K562 (cell line): Measurements from ENCODE around the gene TFCP2. TPM values are rescaled to one million over a fixed set of nuclear protein-coding genes. Genes with fewer than 3 reads are reported as not detected.
A peak's percentile ranks its signal among the peaks of the same experiment; 100 is the strongest.

Experiments used
- ARID1B ChIP-seq: fragments of 450-650 bp; IDR thresholded peaks from 2 replicates; pipeline ENCODE4 v1.6.1; 2016; ENCODE audit warnings: antibody characterized with exemption, mild to moderate bottlenecking, inconsistent platforms
- ARNT ChIP-seq, 2 experiments: fragments of 450-650 bp; IDR thresholded peaks; 2 replicates each; pipeline ENCODE4 v1.6.1; 2016; ENCODE audit warnings: mild to moderate bottlenecking in 1 of 2
- CHD4 ChIP-seq: fragments of 200-600 bp; sonication (generic); IDR thresholded peaks from 3 replicates; pipeline ENCODE4 v1.6.1; 2012; ENCODE audit warnings: low read depth, mild to moderate bottlenecking, mixed read lengths, low read length, inconsistent platforms; ENCODE audit not compliant: insufficient read depth, insufficient replicate concordance, poor library complexity, severe bottlenecking
- CXXC5 ChIP-seq: fragments of 250-450 bp; sonication (Bioruptor Pico); IDR thresholded peaks from 2 replicates; pipeline ENCODE4 v1.8.0; 2022; ENCODE audit warnings: inconsistent platforms, mild to moderate bottlenecking, moderate library complexity
- EP400 ChIP-seq: fragments of 450-650 bp; IDR thresholded peaks from 2 replicates; pipeline ENCODE4 v1.6.1; 2017; ENCODE audit warnings: antibody characterized with exemption, mild to moderate bottlenecking, moderate library complexity
- EWSR1 ChIP-seq: fragments of 450-650 bp; IDR thresholded peaks from 2 replicates; pipeline ENCODE4 v1.6.1; 2018; ENCODE audit warnings: borderline replicate concordance, mild to moderate bottlenecking, low read depth, moderate library complexity; ENCODE audit not compliant: partially characterized antibody
- MYC ChIP-seq, 2 experiments: fragments of 250-450 bp in 1 of 2; sonication (Bioruptor Pico) in 1 of 2; IDR thresholded peaks; 2 replicates each; pipeline versions ENCODE4 v1.5.1 to v1.6.1; 2012 to 2021; ENCODE audit warnings: low read depth in 2 of 2, borderline replicate concordance in 1 of 2, improper control_type of control experiment in 1 of 2, low read length in 1 of 2, mild to moderate bottlenecking in 1 of 2, moderate library complexity in 1 of 2
- NCOA4 ChIP-seq: fragments of 450-650 bp; IDR thresholded peaks from 2 replicates; pipeline ENCODE4 v1.6.1; 2018; ENCODE audit warnings: mild to moderate bottlenecking; ENCODE audit not compliant: partially characterized antibody
- NRF1 ChIP-seq, 2 experiments: fragments of 450-650 bp; IDR thresholded peaks in 1 of 2; conservative IDR thresholded peaks in 1 of 2; 2 replicates each; pipeline ENCODE4 v1.6.1; 2014; ENCODE audit warnings: mild to moderate bottlenecking in 2 of 2
- PHF21A ChIP-seq: fragments of 450-650 bp; IDR thresholded peaks from 2 replicates; pipeline ENCODE4 v1.6.1; 2017; ENCODE audit warnings: low read depth, borderline replicate concordance
- POLR2AphosphoS5 ChIP-seq: IDR thresholded peaks from 2 replicates; pipeline ENCODE4 v1.6.1; 2011; ENCODE audit warnings: mild to moderate bottlenecking, low read depth, low read length, moderate library complexity; ENCODE audit not compliant: control insufficient read depth, insufficient read depth
- SETDB1 ChIP-seq: IDR thresholded peaks from one replicate; pipeline ENCODE4 v1.6.1; 2012; ENCODE audit warnings: low read length, control low read depth, inconsistent platforms
- SMARCA4 ChIP-seq: fragments of 450-650 bp; IDR thresholded peaks from 2 replicates; pipeline ENCODE4 v1.6.1; 2016
- SMARCA5 ChIP-seq: fragments of 450-650 bp; IDR thresholded peaks from 2 replicates; pipeline ENCODE4 v1.6.1; 2016
- TAL1 ChIP-seq: fragments of 450-650 bp; IDR thresholded peaks from 2 replicates; pipeline ENCODE4 v1.6.1; 2016; ENCODE audit warnings: mild to moderate bottlenecking
- TEAD2 ChIP-seq: fragments of 450-650 bp; IDR thresholded peaks from 2 replicates; pipeline ENCODE4 v1.6.1; 2016; ENCODE audit warnings: missing genetic modification characterization, control low read depth, missing compliant biosample characterization
- TOE1 ChIP-seq, 2 experiments: fragments of 450-650 bp in 1 of 2; sonication (generic) in 1 of 2; formaldehyde crosslinking in 1 of 2; IDR thresholded peaks; 2 replicates each; pipeline versions ENCODE4 v1.7.1 to v1.8.0; 2016 to 2022; ENCODE audit warnings: borderline replicate concordance in 2 of 2, mild to moderate bottlenecking in 2 of 2, antibody characterized with exemption in 1 of 2, inconsistent platforms in 1 of 2, low read depth in 1 of 2, missing genetic modification reagents in 1 of 2, moderate library complexity in 1 of 2
- TRIM24 ChIP-seq, 2 experiments: fragments of 450-650 bp; IDR thresholded peaks; 2 replicates each; pipeline ENCODE4 v1.6.1; 2016
- ZFP1 ChIP-seq: fragments of 450-650 bp; formaldehyde crosslinking; IDR thresholded peaks from 2 replicates; pipeline ENCODE4 v1.4.0; 2020; ENCODE audit warnings: mild to moderate bottlenecking, mixed read lengths
- ZKSCAN8 ChIP-seq: fragments of 200-800 bp; sonication (Bioruptor generic); IDR thresholded peaks from 2 replicates; pipeline ENCODE4 v1.6.1; 2016; ENCODE audit warnings: missing genetic modification characterization, missing compliant biosample characterization
- ZNF133 ChIP-seq: fragments of 250-450 bp; sonication (Bioruptor Pico); IDR thresholded peaks from 2 replicates; pipeline ENCODE4 v1.4.0; 2020; ENCODE audit warnings: mild to moderate bottlenecking
- ZNF197 ChIP-seq: fragments of 200-800 bp; sonication (Bioruptor generic); IDR thresholded peaks from 2 replicates; pipeline ENCODE4 v1.6.1; 2016; ENCODE audit warnings: low read depth, missing genetic modification characterization, missing compliant biosample characterization
- ZNF324 ChIP-seq: fragments of 250-450 bp; sonication (Bioruptor Pico); IDR thresholded peaks from 2 replicates; pipeline ENCODE4 v1.4.0; 2020; ENCODE audit warnings: mild to moderate bottlenecking
- ZNF644 ChIP-seq: fragments of 200-800 bp; sonication (Bioruptor generic); IDR thresholded peaks from 2 replicates; pipeline ENCODE4 v1.6.1; 2016; ENCODE audit warnings: low read depth, missing genetic modification characterization, missing compliant biosample characterization
- ZNF699 ChIP-seq: fragments of 250-450 bp; sonication (Bioruptor Pico); IDR thresholded peaks from 2 replicates; pipeline ENCODE4 v1.8.0; 2021; ENCODE audit warnings: mild to moderate bottlenecking, moderate library complexity; ENCODE audit not compliant: insufficient replicate concordance
- ZNF717 ChIP-seq: fragments of 250-450 bp; sonication (Bioruptor Pico); IDR thresholded peaks from 2 replicates; pipeline ENCODE4 v1.5.0; 2021
- ZNF76 ChIP-seq: fragments of 250-450 bp; sonication (Bioruptor Pico); IDR thresholded peaks from 2 replicates; pipeline ENCODE4 v1.4.0; 2020; ENCODE audit warnings: mild to moderate bottlenecking, moderate library complexity, borderline replicate concordance
- polyA plus RNA-seq, 8 experiments: library from polyadenylated mRNA; depleted of rRNA in 4 of 8; stranded (reverse) in 5 of 8; unstranded in 3 of 8; fragments of >200 nt; fragmentation: Nextera tagmentation in 2 of 8; fragmentation: Illumina TruSeq in 1 of 8; extraction: Ambion mirVana in 2 of 8; extraction: Trizol in 1 of 8; gene quantifications; 2 replicates each; pipeline versions ENCODE4 v1.2.1 to v1.2.3, GENCODE V29; 2011 to 2014; ENCODE audit warnings: inconsistent platforms in 1 of 8, missing spikeins in 1 of 8
- total RNA-seq, 7 experiments: library from RNA; depleted of rRNA in 6 of 7; stranded (reverse); fragments of >200 nt in 6 of 7; fragmentation: Illumina TruSeq in 2 of 7; extraction: Trizol in 2 of 7; gene quantifications; 2 replicates each; pipeline versions ENCODE4 v1.2.1 to v1.2.3, GENCODE V29; 2011 to 2021; ENCODE audit warnings: low replicate concordance in 1 of 7
- TF ChIP-seq, protein P1 (sequence below), 3 experiments: fragments of 200-800 bp in 1 of 3; sonication (Bioruptor generic) in 1 of 3; sonication (generic) in 1 of 3; formaldehyde crosslinking in 1 of 3; IDR thresholded peaks; 2 replicates each; pipeline versions ENCODE4 v1.6.1 to v1.8.0; 2016 to 2022; ENCODE audit warnings: mild to moderate bottlenecking in 2 of 3, missing compliant biosample characterization in 2 of 3, missing genetic modification characterization in 2 of 3, missing genetic modification reagents in 1 of 3
- TF ChIP-seq, protein P2 (sequence below): sonication (generic); IDR thresholded peaks from 2 replicates; pipeline ENCODE4 v1.6.1; 2016

TFCP2 gene
- total and polyA plus RNA-seq, 9 of the 15 experiments (the other 6 are each of a cell fraction or from before 2014, with no cell fraction given), result 8.0 to 38.9 (median 19.3) TPM

DNA sequence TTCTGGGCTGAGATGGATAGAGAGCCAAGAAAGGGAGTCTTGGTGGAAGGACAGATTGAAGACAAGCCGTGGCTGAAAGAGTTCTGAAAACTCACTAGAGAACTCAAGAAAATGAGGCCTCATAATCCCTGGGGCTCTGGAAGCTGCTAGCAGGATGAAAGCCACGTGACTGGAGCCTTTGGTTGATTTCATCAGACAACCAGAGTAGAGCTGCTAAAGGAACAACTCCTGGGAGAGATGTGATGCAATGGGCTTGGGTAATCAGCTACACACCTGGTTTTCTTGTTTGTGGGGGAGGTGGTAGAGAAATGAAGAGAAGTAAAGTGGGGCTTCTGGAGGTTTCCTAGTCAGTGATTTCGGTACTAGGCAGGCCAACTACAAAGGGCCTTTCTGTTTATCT lies 102.9 kb downstream of the TFCP2 start (continued):
- no peak for TF ChIP-seq ZKSCAN8 (CRISPR knock-in tag)
- no peak for TF ChIP-seq NRF1 (conservative IDR thresholded peaks at IDR 0.05 in 1 of 2, IDR thresholded peaks at IDR 0.05 in 1 of 2)
- TF ChIP-seq POLR2AphosphoS5, result no peak
- TF ChIP-seq SMARCA5, result no peak
- TF ChIP-seq TAL1, result peak; percentile 49
- TF ChIP-seq, protein P1, sequence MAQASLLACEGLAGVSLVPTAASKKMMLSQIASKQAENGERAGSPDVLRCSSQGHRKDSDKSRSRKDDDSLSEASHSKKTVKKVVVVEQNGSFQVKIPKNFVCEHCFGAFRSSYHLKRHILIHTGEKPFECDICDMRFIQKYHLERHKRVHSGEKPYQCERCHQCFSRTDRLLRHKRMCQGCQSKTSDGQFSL (CRISPR knock-in tag; IDR thresholded peaks at IDR 0.05), result no peak
- TF ChIP-seq, protein P1 (tag; IDR thresholded peaks at IDR 0.05), result no peak
- peak; percentile 85 for TF ChIP-seq MYC (IDR thresholded peaks at IDR 0.05; ENCODE audit: low read depth, low read length)
- TF ChIP-seq MYC (CRISPR knock-in tag; IDR thresholded peaks at IDR 0.05; ENCODE audit: borderline replicate concordance, low read depth), result no peak
- TF ChIP-seq ZNF644 (tag), result no peak
- TF ChIP-seq ZNF76, result no peak
- no peak for TF ChIP-seq SETDB1
- peak; percentile 61; the same call in 1 of the 2 replicates for TF ChIP-seq ARID1B
- no peak for TF ChIP-seq ARNT (IDR thresholded peaks at IDR 0.05)
- no peak for TF ChIP-seq NCOA4
- TF ChIP-seq PHF21A, result no peak
- TF ChIP-seq CXXC5 (CRISPR knock-in tag), result peak; percentile 53
- TF ChIP-seq ZFP1, result no peak
- no peak for TF ChIP-seq TEAD2
- no peak for TF ChIP-seq ZNF324 (CRISPR knock-in tag)
- TF ChIP-seq EP400, result peak; percentile 72
- TF ChIP-seq EWSR1, result no peak
- TF ChIP-seq ZNF197 (CRISPR knock-in tag), result no peak
- no peak for TF ChIP-seq CHD4
- no peak for TF ChIP-seq ZNF717 (CRISPR knock-in tag)
- peak; percentile 61 to 69; a peak in 2 of 4 replicates for TF ChIP-seq TRIM24 (IDR thresholded peaks at IDR 0.05)
- peak; percentile 46; the same call in 1 of the 2 replicates for TF ChIP-seq SMARCA4
- TF ChIP-seq TOE1 (IDR thresholded peaks at IDR 0.05; ENCODE audit: borderline replicate concordance), result peak; percentile 66; the same call in 1 of the 2 replicates
- TF ChIP-seq TOE1 (CRISPR knock-in tag; IDR thresholded peaks at IDR 0.05; ENCODE audit: borderline replicate concordance, low read depth), result no peak
- TF ChIP-seq, protein P2, sequence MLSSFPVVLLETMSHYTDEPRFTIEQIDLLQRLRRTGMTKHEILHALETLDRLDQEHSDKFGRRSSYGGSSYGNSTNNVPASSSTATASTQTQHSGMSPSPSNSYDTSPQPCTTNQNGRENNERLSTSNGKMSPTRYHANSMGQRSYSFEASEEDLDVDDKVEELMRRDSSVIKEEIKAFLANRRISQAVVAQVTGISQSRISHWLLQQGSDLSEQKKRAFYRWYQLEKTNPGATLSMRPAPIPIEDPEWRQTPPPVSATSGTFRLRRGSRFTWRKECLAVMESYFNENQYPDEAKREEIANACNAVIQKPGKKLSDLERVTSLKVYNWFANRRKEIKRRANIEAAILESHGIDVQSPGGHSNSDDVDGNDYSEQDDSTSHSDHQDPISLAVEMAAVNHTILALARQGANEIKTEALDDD, result 0 out of 2 replicates have a peak, but pooled peaks have one; percentile 32
- no peak for TF ChIP-seq ZNF133 (CRISPR knock-in tag)
- TF ChIP-seq ZNF699 (CRISPR knock-in tag), result no peak
